ENCODE measurements around the gene TRPC1. TPM values are rescaled to one million over a fixed set of nuclear protein-coding genes. Genes with fewer than 3 reads are reported as not detected.

TRPC1 gene
- total RNA-seq, 1 experiment from 2014 or later = 29.6 TPM

DNA sequence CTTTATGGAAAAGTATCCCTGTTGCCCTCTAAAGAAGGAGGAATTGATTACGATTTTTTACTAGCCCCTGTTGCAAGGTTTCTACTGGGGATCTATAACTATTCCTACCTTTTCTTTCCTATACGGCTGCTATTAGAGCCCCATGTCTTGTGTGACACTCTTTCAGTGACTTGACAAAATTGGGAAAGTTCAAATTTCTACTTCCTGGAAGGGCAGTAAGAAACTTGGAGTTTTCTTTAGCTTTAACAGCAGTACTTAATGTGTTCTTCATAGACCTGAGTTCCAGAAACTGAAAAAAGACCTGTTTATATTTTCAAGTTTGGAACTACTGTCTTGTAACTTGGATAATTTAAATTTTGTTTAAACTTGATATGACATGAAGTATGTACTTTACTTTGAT lies 54.7 kb downstream of the TRPC1 start:
- ATAC-seq (no peak), DNase-seq (ENCODE audit: low read depth, low spot score) (no peak)
- Histone ChIP-seq H3K27ac (ENCODE audit: low read length) (no peak overlapping the region), H3K4me1 (ENCODE audit: control insufficient read depth, insufficient read depth, low read length) (no peaks in the 10 kb centered on the region), H3K27me3 (ENCODE audit: control insufficient read depth, insufficient read depth, low read length) (no peaks in the 10 kb centered on the region), H3K4me3 (ENCODE audit: low read depth in 2 of 2, low read length in 2 of 2) (no peak overlapping the region), H3K9me3 (ENCODE audit: control insufficient read depth, insufficient read depth, low read depth, low read length) (no peaks in the 10 kb centered on the region), H3K36me3 (ENCODE audit: control insufficient read depth, insufficient read depth, low read length) (no peaks in the 10 kb centered on the region)
- no peak for TF ChIP-seq CTCF (IDR thresholded peaks at IDR 0.05)
- TF ChIP-seq TCF7L2 (IDR thresholded peaks at IDR 0.05; ENCODE audit: low read depth, low read length) = no peak
- in situ Hi-C loops (cut with HindIII; ENCODE audit: low pct_unique_long_range_greater_than_20kb, low sequenced_read_pairs) (no loop called here), intact Hi-C loops (cut with micrococcal nuclease; ENCODE audit: unreplicated experiment) (no loop called here)
- POLR2A ChIA-PET = no interaction called here
- CTCF ChIA-PET = no interaction called here
- no TSS peak for BruUV-seq (replicated peaks)

DNA sequence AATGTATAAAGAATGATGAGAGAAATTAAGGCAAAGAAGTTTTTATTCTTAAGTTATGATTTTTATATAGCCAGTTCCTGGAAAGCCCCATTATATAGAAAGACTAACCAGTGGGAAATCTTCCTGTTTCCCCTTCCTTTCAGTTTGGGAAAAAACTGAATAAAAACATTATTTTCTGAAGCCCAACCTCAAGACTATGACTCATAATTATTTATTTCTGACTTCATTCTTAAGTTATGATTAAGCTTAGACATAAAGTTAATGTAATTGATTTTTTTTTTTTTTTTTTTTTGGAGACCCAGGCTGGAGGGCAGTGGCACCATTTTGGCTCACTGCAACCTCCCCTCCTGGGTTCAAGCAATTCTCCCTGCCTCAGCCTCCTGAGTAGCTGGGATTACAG lies 55.8 kb downstream of the TRPC1 start:
- ATAC-seq = no peak
- no peak overlapping the region for H3K27ac ChIP-seq (ENCODE audit: low read length)
- no TSS peak for BruUV-seq (replicated peaks)
- no peaks in the 10 kb centered on the region for H3K27me3 ChIP-seq (ENCODE audit: control insufficient read depth, insufficient read depth, low read length)
- no peaks in the 10 kb centered on the region for H3K9me3 ChIP-seq (ENCODE audit: control insufficient read depth, insufficient read depth, low read depth, low read length)
- CTCF ChIA-PET = no interaction called here
- TF ChIP-seq POLR2AphosphoS5 (IDR thresholded peaks at IDR 0.05; ENCODE audit: low read depth, low read length) (no peak), SIN3A (IDR thresholded peaks at IDR 0.05; ENCODE audit: borderline replicate concordance, insufficient read depth, low read depth, low read length) (no peak), CTCF (IDR thresholded peaks at IDR 0.05) (no peak), TCF7L2 (IDR thresholded peaks at IDR 0.05; ENCODE audit: low read depth, low read length) (no peak)
- TF ChIP-seq, protein P1, sequence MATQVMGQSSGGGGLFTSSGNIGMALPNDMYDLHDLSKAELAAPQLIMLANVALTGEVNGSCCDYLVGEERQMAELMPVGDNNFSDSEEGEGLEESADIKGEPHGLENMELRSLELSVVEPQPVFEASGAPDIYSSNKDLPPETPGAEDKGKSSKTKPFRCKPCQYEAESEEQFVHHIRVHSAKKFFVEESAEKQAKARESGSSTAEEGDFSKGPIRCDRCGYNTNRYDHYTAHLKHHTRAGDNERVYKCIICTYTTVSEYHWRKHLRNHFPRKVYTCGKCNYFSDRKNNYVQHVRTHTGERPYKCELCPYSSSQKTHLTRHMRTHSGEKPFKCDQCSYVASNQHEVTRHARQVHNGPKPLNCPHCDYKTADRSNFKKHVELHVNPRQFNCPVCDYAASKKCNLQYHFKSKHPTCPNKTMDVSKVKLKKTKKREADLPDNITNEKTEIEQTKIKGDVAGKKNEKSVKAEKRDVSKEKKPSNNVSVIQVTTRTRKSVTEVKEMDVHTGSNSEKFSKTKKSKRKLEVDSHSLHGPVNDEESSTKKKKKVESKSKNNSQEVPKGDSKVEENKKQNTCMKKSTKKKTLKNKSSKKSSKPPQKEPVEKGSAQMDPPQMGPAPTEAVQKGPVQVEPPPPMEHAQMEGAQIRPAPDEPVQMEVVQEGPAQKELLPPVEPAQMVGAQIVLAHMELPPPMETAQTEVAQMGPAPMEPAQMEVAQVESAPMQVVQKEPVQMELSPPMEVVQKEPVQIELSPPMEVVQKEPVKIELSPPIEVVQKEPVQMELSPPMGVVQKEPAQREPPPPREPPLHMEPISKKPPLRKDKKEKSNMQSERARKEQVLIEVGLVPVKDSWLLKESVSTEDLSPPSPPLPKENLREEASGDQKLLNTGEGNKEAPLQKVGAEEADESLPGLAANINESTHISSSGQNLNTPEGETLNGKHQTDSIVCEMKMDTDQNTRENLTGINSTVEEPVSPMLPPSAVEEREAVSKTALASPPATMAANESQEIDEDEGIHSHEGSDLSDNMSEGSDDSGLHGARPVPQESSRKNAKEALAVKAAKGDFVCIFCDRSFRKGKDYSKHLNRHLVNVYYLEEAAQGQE (IDR thresholded peaks at IDR 0.05; ENCODE audit: insufficient read depth in 1 of 2, low read depth in 2 of 2, low read length in 1 of 2) = no peak
- H3K4me1 ChIP-seq (ENCODE audit: control insufficient read depth, insufficient read depth, low read length) = no peaks in the 10 kb centered on the region
- POLR2A ChIA-PET = no interaction called here
- intact Hi-C loops (cut with micrococcal nuclease; ENCODE audit: unreplicated experiment) = no loop called here
- no peaks in the 10 kb centered on the region for H3K36me3 ChIP-seq (ENCODE audit: control insufficient read depth, insufficient read depth, low read length)
- H3K4me3 ChIP-seq (ENCODE audit: low read depth in 2 of 2, low read length in 2 of 2) = no peak overlapping the region
- in situ Hi-C loops (cut with HindIII; ENCODE audit: low pct_unique_long_range_greater_than_20kb, low sequenced_read_pairs) = no loop called here
- no peak for DNase-seq (ENCODE audit: low read depth, low spot score)

- Histone ChIP-seq H3K27ac (ENCODE audit: low read length) (no peak overlapping the region), H3K4me3 (ENCODE audit: low read depth in 2 of 2, low read length in 2 of 2) (no peak overlapping the region), H3K27me3 (ENCODE audit: control insufficient read depth, insufficient read depth, low read length) (no peaks in the 10 kb centered on the region), H3K36me3 (ENCODE audit: control insufficient read depth, insufficient read depth, low read length) (peaks cover 4% of the 10 kb centered on the region; the same call in 1 of the 2 replicates), H3K9me3 (ENCODE audit: control insufficient read depth, insufficient read depth, low read depth, low read length) (no peaks in the 10 kb centered on the region), H3K4me1 (ENCODE audit: control insufficient read depth, insufficient read depth, low read length) (no peaks in the 10 kb centered on the region)
- CTCF ChIA-PET = no interaction called here
- in situ Hi-C loops (cut with HindIII; ENCODE audit: low pct_unique_long_range_greater_than_20kb, low sequenced_read_pairs) = no loop called here
- TF ChIP-seq SIN3A (IDR thresholded peaks at IDR 0.05; ENCODE audit: borderline replicate concordance, insufficient read depth, low read depth, low read length) (no peak), POLR2AphosphoS5 (IDR thresholded peaks at IDR 0.05; ENCODE audit: low read depth, low read length) (no peak), TCF7L2 (IDR thresholded peaks at IDR 0.05; ENCODE audit: low read depth, low read length) (no peak), CTCF (IDR thresholded peaks at IDR 0.05) (no peak)
- TF ChIP-seq, protein P1 (IDR thresholded peaks at IDR 0.05; ENCODE audit: insufficient read depth in 1 of 2, low read depth in 2 of 2, low read length in 1 of 2) = no peak
- POLR2A ChIA-PET = no interaction called here
- ATAC-seq (no peak), DNase-seq (ENCODE audit: low read depth, low spot score) (no peak)
- BruUV-seq (replicated peaks) = no TSS peak
- intact Hi-C loops (cut with micrococcal nuclease; ENCODE audit: unreplicated experiment) = no loop called here
These were observed 58.8 kb downstream of the TRPC1 start for GRCh38 chr3:142782616-142783015.

Data from Panc1 (cell line).